ENCODE results near the gene EME2. TPM values are rescaled to one million over a fixed set of nuclear protein-coding genes. Genes with fewer than 3 reads are reported as not detected.

The EME2 gene
- total RNA-seq, 2 experiments from 2014 or later = 28.6 to 30.8 TPM

DNA sequence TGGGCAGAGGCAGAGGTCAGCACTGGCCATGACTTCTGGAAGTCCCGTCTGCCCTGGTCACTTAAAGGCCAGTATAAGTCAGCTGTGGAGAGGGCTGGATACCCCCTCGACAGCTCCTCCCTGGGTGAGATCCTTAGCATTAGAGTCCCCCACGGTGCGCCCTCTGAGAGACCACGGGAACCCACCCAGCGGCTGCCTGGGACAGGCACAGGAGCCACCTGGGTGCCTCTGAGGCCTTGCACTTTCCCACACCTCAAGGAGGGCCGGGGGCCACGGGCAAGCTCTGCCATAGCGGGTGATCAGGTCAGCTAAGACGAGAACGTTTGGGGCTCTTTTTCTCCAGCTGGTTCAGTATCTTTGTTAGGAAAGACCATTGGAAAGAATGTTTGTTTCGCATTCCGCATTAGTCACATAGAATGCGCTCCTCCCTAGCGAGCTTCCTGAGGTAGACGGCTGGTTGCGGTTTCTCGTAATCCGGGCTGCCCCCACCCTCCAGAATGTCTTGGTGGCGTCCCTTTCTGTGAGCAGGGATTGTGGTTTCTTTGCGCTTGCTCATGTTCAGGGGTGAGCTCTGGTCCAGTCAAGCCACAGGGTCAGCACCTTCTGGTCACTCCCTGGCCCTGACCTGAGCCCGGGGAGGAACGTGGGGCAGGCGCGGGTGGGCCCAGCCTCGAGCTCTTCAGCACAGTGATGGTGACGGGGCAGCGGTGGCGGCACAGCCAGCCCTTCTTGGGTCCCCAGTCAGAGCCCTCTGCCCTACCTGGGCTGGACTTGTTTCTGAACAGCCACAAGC, 26.5 kb upstream of the EME2 start:
- CTCF ChIA-PET = no interaction called here
- intact Hi-C loops (cut with DNase I, micrococcal nuclease) = no loop called here
- Histone ChIP-seq H3K9me3 (ENCODE audit: control insufficient read depth in 1 of 2, insufficient read depth in 1 of 2, low read length in 2 of 2) (no peaks in the 10 kb centered on the region), H3K27ac (ENCODE audit: low read depth in 1 of 2, low read length in 2 of 2) (no peak overlapping the region), H3K36me3 (ENCODE audit: insufficient read depth, low read length) (peaks cover 67% of the 10 kb centered on the region), H3K27me3 (ENCODE audit: control insufficient read depth in 1 of 2, insufficient read depth in 2 of 2, low read length in 2 of 2) (no peaks in the 10 kb centered on the region), H3K4me1 (ENCODE audit: insufficient read depth, low read length) (peaks cover 5% of the 10 kb centered on the region), H3K4me3 (ENCODE audit: low read length) (no peak overlapping the region)
- TF ChIP-seq, protein P1, sequence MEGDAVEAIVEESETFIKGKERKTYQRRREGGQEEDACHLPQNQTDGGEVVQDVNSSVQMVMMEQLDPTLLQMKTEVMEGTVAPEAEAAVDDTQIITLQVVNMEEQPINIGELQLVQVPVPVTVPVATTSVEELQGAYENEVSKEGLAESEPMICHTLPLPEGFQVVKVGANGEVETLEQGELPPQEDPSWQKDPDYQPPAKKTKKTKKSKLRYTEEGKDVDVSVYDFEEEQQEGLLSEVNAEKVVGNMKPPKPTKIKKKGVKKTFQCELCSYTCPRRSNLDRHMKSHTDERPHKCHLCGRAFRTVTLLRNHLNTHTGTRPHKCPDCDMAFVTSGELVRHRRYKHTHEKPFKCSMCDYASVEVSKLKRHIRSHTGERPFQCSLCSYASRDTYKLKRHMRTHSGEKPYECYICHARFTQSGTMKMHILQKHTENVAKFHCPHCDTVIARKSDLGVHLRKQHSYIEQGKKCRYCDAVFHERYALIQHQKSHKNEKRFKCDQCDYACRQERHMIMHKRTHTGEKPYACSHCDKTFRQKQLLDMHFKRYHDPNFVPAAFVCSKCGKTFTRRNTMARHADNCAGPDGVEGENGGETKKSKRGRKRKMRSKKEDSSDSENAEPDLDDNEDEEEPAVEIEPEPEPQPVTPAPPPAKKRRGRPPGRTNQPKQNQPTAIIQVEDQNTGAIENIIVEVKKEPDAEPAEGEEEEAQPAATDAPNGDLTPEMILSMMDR (IDR thresholded peaks at IDR 0.05) = no peak
- Mint-ChIP-seq H3K4me1 (ENCODE audit: low read depth) (no peaks in the 10 kb centered on the region), H3K36me3 (ENCODE audit: low read depth) (peaks cover 46% of the 10 kb centered on the region), H3K27me3 (no peaks in the 10 kb centered on the region), H3K27ac (no peak overlapping the region), H3K9me3 (no peaks in the 10 kb centered on the region), H3K4me3 (no peak overlapping the region)
- ATAC-seq (ENCODE audit: poor library complexity) (no peak), DNase-seq (no peak)
- POLR2A ChIA-PET = no interaction called here

DNA sequence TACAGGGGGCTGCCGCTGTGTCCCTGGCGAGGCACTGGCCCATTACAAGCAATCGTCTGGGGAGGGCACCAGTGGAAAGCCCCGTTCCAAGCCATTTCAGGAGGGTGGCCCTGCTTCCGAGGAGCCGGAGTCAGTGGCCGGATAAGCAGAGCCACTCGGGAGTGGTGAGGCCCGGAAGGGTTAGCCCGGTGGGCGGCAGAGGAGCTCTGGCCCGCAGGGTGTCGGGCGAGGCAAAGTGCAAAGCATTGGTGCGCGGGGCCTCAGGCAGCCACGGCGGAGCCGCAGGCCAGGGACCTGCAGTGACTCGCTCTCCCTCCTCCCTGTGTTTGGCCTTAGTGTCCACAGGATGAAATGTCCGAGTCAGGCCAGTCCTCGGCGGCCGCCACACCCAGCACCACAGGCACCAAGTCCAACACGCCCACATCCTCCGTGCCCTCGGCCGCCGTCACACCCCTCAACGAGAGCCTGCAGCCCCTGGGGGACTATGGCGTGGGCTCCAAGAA, 25.9 kb upstream of the EME2 start:
- DNase-seq (no peak), ATAC-seq (ENCODE audit: poor library complexity) (no peak)
- ChIA-PET POLR2A (no interaction called here), CTCF (no interaction called here)
- TF ChIP-seq, protein P1 (IDR thresholded peaks at IDR 0.05) = no peak
- no peak overlapping the region for H3K4me3 Mint-ChIP-seq
- H3K4me1 Mint-ChIP-seq (ENCODE audit: low read depth) = no peaks in the 10 kb centered on the region
- H3K9me3 ChIP-seq (ENCODE audit: control insufficient read depth in 1 of 2, insufficient read depth in 1 of 2, low read length in 2 of 2) = no peaks in the 10 kb centered on the region
- no peaks in the 10 kb centered on the region for H3K27me3 Mint-ChIP-seq
- H3K36me3 ChIP-seq (ENCODE audit: insufficient read depth, low read length) = peaks cover 72% of the 10 kb centered on the region
- no peak overlapping the region for H3K27ac Mint-ChIP-seq
- peaks cover 52% of the 10 kb centered on the region for H3K36me3 Mint-ChIP-seq (ENCODE audit: low read depth)
- H3K4me1 ChIP-seq (ENCODE audit: insufficient read depth, low read length) = peaks cover under 1% of the 10 kb centered on the region
- no peaks in the 10 kb centered on the region for H3K9me3 Mint-ChIP-seq
- no peak overlapping the region for H3K27ac ChIP-seq (ENCODE audit: low read depth in 1 of 2, low read length in 2 of 2)
- no peaks in the 10 kb centered on the region for H3K27me3 ChIP-seq (ENCODE audit: control insufficient read depth in 1 of 2, insufficient read depth in 2 of 2, low read length in 2 of 2)
- no peak overlapping the region for H3K4me3 ChIP-seq (ENCODE audit: low read length)
- intact Hi-C loops (cut with DNase I, micrococcal nuclease) = no loop called here

DNA sequence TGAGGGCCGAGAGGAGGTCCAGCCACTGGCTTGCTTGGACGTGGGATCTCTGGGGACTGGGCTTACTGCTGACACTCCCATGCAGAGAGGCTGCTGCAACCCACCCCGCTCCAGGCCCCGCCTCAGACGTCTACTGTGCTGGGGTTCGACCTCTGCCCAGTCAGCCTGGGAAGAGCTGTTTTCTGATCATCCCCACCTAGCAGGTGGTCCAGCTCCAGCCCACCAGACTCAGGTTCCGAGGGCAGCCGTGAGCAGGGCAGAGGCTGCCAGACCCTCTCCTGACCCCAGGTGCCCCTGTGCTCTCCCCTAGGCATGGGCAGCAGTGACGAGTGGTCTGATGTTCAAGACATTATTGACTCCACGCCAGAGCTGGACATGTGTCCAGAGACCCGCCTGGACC, 24.7 kb upstream of the EME2 start:
- Mint-ChIP-seq H3K27ac (no peak overlapping the region), H3K27me3 (no peaks in the 10 kb centered on the region), H3K4me1 (ENCODE audit: low read depth) (no peaks in the 10 kb centered on the region), H3K9me3 (no peaks in the 10 kb centered on the region), H3K4me3 (no peak overlapping the region), H3K36me3 (ENCODE audit: low read depth) (peaks cover 57% of the 10 kb centered on the region)
- Histone ChIP-seq H3K9me3 (ENCODE audit: control insufficient read depth in 1 of 2, insufficient read depth in 1 of 2, low read length in 2 of 2) (no peaks in the 10 kb centered on the region), H3K36me3 (ENCODE audit: insufficient read depth, low read length) (peaks cover 82% of the 10 kb centered on the region), H3K27ac (ENCODE audit: low read depth in 1 of 2, low read length in 2 of 2) (no peak overlapping the region), H3K4me3 (ENCODE audit: low read length) (no peak overlapping the region), H3K4me1 (ENCODE audit: insufficient read depth, low read length) (no peaks in the 10 kb centered on the region), H3K27me3 (ENCODE audit: control insufficient read depth in 1 of 2, insufficient read depth in 2 of 2, low read length in 2 of 2) (no peaks in the 10 kb centered on the region)
- TF ChIP-seq, protein P1 (IDR thresholded peaks at IDR 0.05) = no peak
- intact Hi-C loops (cut with DNase I, micrococcal nuclease) = no loop called here
- POLR2A ChIA-PET = no interaction called here
- CTCF ChIA-PET = no interaction called here
- DNase-seq = no peak
- ATAC-seq (ENCODE audit: poor library complexity) = no peak

Measured in CD4-positive, alpha-beta T cell (primary cell).